Upper lobe of left lung (tissue), 4 donors: ENCODE results near the gene OLFM2.

ENCODE experiments used
- CTCF ChIP-seq, 6 experiments: fragments of 450-650 bp in 4 of 6; fragments of 200-600 bp in 2 of 6; sonication (generic) in 2 of 6; IDR thresholded peaks; one replicate each; pipeline ENCODE4 v1.5.1; 2016 to 2019; ENCODE audit warnings: antibody characterized with exemption in 6 of 6
- POLR2A ChIP-seq, 4 donors: fragments of 450-650 bp; IDR thresholded peaks; one replicate each; pipeline ENCODE4 v1.5.1; 2016 to 2017; ENCODE audit warnings: antibody characterized with exemption in 4 of 4, mild to moderate bottlenecking in 2 of 4

GRCh38 chr19:9953802-9954542, 17.7 kb upstream of the OLFM2 start:
- no peak for TF ChIP-seq CTCF (IDR thresholded peaks at IDR 0.05)
- TF ChIP-seq POLR2A (IDR thresholded peaks at IDR 0.05): no peak
